Mammary epithelial cell (primary cell): ENCODE measurements around the gene MVB12A.

Experiments
- EZH2 ChIP-seq: IDR thresholded peaks from 2 replicates; pipeline ENCODE4 v1.6.1; 2012; ENCODE audit warnings: low read length, inconsistent platforms, borderline replicate concordance
- TF ChIP-seq, protein P1 (sequence below), 2 donors: IDR thresholded peaks in 1 of 2; conservative IDR thresholded peaks in 1 of 2; 2 replicates each; pipeline ENCODE4 v1.5.1; 2011 to 2012; ENCODE audit warnings: inconsistent platforms in 2 of 2, low read length in 2 of 2, mild to moderate bottlenecking in 2 of 2, control low read depth in 1 of 2, low read depth in 1 of 2; ENCODE audit not compliant: insufficient read depth in 1 of 2; ENCODE audit errors: extremely low read depth in 1 of 2

- TF ChIP-seq, protein P1, sequence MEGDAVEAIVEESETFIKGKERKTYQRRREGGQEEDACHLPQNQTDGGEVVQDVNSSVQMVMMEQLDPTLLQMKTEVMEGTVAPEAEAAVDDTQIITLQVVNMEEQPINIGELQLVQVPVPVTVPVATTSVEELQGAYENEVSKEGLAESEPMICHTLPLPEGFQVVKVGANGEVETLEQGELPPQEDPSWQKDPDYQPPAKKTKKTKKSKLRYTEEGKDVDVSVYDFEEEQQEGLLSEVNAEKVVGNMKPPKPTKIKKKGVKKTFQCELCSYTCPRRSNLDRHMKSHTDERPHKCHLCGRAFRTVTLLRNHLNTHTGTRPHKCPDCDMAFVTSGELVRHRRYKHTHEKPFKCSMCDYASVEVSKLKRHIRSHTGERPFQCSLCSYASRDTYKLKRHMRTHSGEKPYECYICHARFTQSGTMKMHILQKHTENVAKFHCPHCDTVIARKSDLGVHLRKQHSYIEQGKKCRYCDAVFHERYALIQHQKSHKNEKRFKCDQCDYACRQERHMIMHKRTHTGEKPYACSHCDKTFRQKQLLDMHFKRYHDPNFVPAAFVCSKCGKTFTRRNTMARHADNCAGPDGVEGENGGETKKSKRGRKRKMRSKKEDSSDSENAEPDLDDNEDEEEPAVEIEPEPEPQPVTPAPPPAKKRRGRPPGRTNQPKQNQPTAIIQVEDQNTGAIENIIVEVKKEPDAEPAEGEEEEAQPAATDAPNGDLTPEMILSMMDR (conservative IDR thresholded peaks at IDR 0.05 in 1 of 2, IDR thresholded peaks at IDR 0.05 in 1 of 2; ENCODE audit: extremely low read depth in 1 of 2, insufficient read depth in 1 of 2, low read depth in 1 of 2, low read length in 2 of 2), result no peak
- TF ChIP-seq EZH2, result no peak
These were observed 15.1 kb upstream of the MVB12A start for GRCh38 chr19:17404621-17405249.
